ENCODE measurements around the gene GARIN5A. TPM values are rescaled to one million over a fixed set of nuclear protein-coding genes. Genes with fewer than 3 reads are reported as not detected.
A peak's percentile ranks its signal among the peaks of the same experiment; 100 is the strongest.

GARIN5A gene
- total and polyA plus RNA-seq, 2 of the 8 experiments (the other 6 are each of a cell fraction or from before 2014, with no cell fraction given): 9.1 to 18.5 TPM

- Histone ChIP-seq H2BK12ac (ENCODE audit: low read depth, low read length) (no peak overlapping the region), H3K4ac (replicated peaks; ENCODE audit: insufficient read length, low read depth, low read length) (no peak overlapping the region), H2BK20ac (ENCODE audit: low read length) (no peak overlapping the region), H2BK5ac (ENCODE audit: low read depth, low read length) (no peak overlapping the region), H3K56ac (replicated peaks; ENCODE audit: insufficient read length, low read depth, low read length) (peak overlapping the region; percentile 32), H3K14ac (ENCODE audit: insufficient read length) (no peak overlapping the region), H4K5ac (ENCODE audit: insufficient read length, low read depth, low read length) (no peak overlapping the region), H4K91ac (replicated peaks; ENCODE audit: insufficient read length, low read length) (no peak overlapping the region), H4K20me1 (replicated peaks in 1 of 2; ENCODE audit: control insufficient read depth in 1 of 2, insufficient read depth in 2 of 2, low read length in 2 of 2) (no peaks in the 10 kb centered on the region), H2BK120ac (replicated peaks; ENCODE audit: low read depth, low read length) (no peak overlapping the region), H3K23ac (ENCODE audit: insufficient read length) (no peak overlapping the region), H3K27ac (ENCODE audit: low read depth, low read length) (no peak overlapping the region), H3K4me3 (ENCODE audit: extremely low read depth in 1 of 4, insufficient read depth in 2 of 4, low read depth in 3 of 4, low read length in 4 of 4) (no peak overlapping the region), H3K9ac (replicated peaks in 1 of 4; ENCODE audit: extremely low read depth in 1 of 4, low read depth in 3 of 4, low read length in 3 of 4) (no peak overlapping the region), H3K4me2 (ENCODE audit: insufficient read depth in 1 of 2, low read depth in 2 of 2, low read length in 2 of 2) (no peak overlapping the region), H3K79me2 (ENCODE audit: control insufficient read depth in 1 of 2, insufficient read depth in 2 of 2, low read length in 2 of 2) (no peaks in the 10 kb centered on the region), H4K8ac (ENCODE audit: extremely low read depth, insufficient read depth, low read length) (no peak overlapping the region), H3K79me1 (ENCODE audit: low read depth, low read length) (no peaks in the 10 kb centered on the region), H3K4me1 (replicated peaks in 1 of 4; ENCODE audit: control insufficient read depth in 3 of 4, insufficient read depth in 4 of 4, low read length in 3 of 4) (no peaks in the 10 kb centered on the region), H3K18ac (ENCODE audit: extremely low read depth, low read length) (no peak overlapping the region), H3K36me3 (ENCODE audit: control insufficient read depth in 2 of 4, insufficient read depth in 4 of 4, low read length in 3 of 4) (no peaks in the 10 kb centered on the region), H3K27me3 (replicated peaks in 1 of 4; ENCODE audit: control insufficient read depth in 3 of 4, extremely low read depth in 1 of 4, insufficient read depth in 3 of 4, low read length in 3 of 4) (no peaks in the 10 kb centered on the region; a peak in 1 of 7 replicates), H3K23me2 (ENCODE audit: low read depth, low read length) (peaks cover 5% of the 10 kb centered on the region; the same call in 1 of the 2 replicates), H2AFZ (ENCODE audit: low read length) (no peak overlapping the region), H2AK5ac (ENCODE audit: low read depth, low read length) (no peak overlapping the region), H3K9me3 (ENCODE audit: insufficient read depth in 2 of 2, low read depth in 1 of 2, low read length in 1 of 2) (no peaks in the 10 kb centered on the region), H2BK15ac (ENCODE audit: low read length) (no peak overlapping the region)
- CTCF ChIA-PET (ENCODE audit: partially characterized antibody): interaction anchor here (0.5 to 1.2 kb wide), 3 partner anchors 22 to 322 kb away, joined by 3 to 5 read pairs (median 3); no protein-coding TSS in a partner anchor
- POLR2A ChIA-PET (ENCODE audit: partially characterized antibody): no interaction called here
- WGBS, 2 experiments (ENCODE audit: extremely low coverage in 1 of 2, insufficient coverage in 1 of 2, insufficient read length in 1 of 2, insufficient replicate concordance in 2 of 2, low coverage in 1 of 2, low lambda C conversion rate in 2 of 2, missing lambda C conversion rate in 1 of 2): 78% methylated on average over 1 of the region's 1 CpG; no CpG with 5 or more reads in 1 of the 2 experiments
- DNase-seq (ENCODE audit: low read depth in 1 of 2, low spot score in 2 of 2): no peak
- no peak for FAIRE-seq
- TF ChIP-seq NRF1 (IDR thresholded peaks at IDR 0.05; ENCODE audit: low read depth, low read length) (no peak), BCL11A (IDR thresholded peaks at IDR 0.05; ENCODE audit: low read depth in 2 of 2, low read length in 2 of 2) (no peak), GABPA (IDR thresholded peaks at IDR 0.05; ENCODE audit: borderline replicate concordance, insufficient read depth, low read length) (no peak), ASH2L (IDR thresholded peaks at IDR 0.05; ENCODE audit: low read length) (no peak), SP4 (IDR thresholded peaks at IDR 0.05; ENCODE audit: low read length) (no peak), SIX5 (IDR thresholded peaks at IDR 0.05; ENCODE audit: low read depth, low read length) (no peak), RXRA (IDR thresholded peaks at IDR 0.05; ENCODE audit: insufficient read depth, low read depth, low read length) (no peak), SIN3A (conservative IDR thresholded peaks at IDR 0.05 in 1 of 2, IDR thresholded peaks at IDR 0.05 in 1 of 2; ENCODE audit: low read depth in 1 of 2, low read length in 2 of 2) (no peak), POLR2A (IDR thresholded peaks at IDR 0.05; ENCODE audit: control extremely low read depth in 1 of 2, low read depth in 2 of 2, low read length in 2 of 2) (no peak)
- TF ChIP-seq, protein P1, sequence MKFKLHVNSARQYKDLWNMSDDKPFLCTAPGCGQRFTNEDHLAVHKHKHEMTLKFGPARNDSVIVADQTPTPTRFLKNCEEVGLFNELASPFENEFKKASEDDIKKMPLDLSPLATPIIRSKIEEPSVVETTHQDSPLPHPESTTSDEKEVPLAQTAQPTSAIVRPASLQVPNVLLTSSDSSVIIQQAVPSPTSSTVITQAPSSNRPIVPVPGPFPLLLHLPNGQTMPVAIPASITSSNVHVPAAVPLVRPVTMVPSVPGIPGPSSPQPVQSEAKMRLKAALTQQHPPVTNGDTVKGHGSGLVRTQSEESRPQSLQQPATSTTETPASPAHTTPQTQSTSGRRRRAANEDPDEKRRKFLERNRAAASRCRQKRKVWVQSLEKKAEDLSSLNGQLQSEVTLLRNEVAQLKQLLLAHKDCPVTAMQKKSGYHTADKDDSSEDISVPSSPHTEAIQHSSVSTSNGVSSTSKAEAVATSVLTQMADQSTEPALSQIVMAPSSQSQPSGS (IDR thresholded peaks at IDR 0.05; ENCODE audit: low read length): no peak
Observed at GRCh38 chr19:50444059-50444458, 32.6 kb downstream of the GARIN5A start.
